ENCODE results near the gene SHF. TPM values are rescaled to one million over a fixed set of nuclear protein-coding genes. Genes with fewer than 3 reads are reported as not detected.

The SHF gene
- total RNA-seq, 1 donor from 2014 or later = 4.6 TPM

DNA sequence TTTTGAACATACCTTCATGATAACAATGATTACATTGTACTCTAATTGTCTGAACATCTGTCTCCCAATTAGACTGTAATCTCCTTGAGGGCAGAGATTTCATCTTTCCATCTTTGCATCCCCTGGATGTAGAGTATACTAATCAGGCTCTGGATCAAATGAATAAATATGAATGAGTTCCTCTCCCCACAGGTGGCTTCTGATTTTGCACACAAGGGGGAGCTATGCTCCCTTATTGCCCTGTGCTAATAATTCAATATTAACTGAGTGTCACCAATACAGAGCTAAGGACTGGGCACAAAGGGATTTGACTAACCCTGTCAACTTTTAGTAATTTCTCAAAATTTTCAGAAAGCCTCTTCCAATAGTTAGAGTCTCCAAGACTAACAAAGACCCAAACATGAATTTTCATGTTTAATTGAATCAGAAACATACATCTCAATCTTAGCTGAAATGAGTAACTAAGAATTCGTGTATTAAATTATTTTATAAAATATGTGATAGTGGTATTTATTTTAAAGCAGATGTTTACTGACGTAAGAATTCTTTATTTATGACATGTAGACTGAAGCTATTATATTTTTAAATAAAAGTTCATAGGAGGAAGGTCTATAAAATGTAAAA, 61.1 kb downstream of the SHF start:
- Histone ChIP-seq H3K4me3 (ENCODE audit: insufficient read depth, low read depth, low read length) (no peak overlapping the region), H3K27me3 (ENCODE audit: insufficient read depth, low read length) (peaks cover 53% of the 10 kb centered on the region), H3K36me3 (ENCODE audit: insufficient read depth, low read length) (no peaks in the 10 kb centered on the region), H3K4me2 (ENCODE audit: low read length) (no peak overlapping the region), H3K9ac (ENCODE audit: low read length) (no peak overlapping the region), H3K9me3 (ENCODE audit: insufficient read depth, low read depth, low read length) (no peaks in the 10 kb centered on the region), H3K27ac (ENCODE audit: low read depth, low read length) (no peak overlapping the region), H2AFZ (ENCODE audit: low read depth, low read length) (no peak overlapping the region), H3K79me2 (ENCODE audit: insufficient read depth, low read length) (no peaks in the 10 kb centered on the region), H4K20me1 (ENCODE audit: insufficient read depth, low read length) (no peaks in the 10 kb centered on the region), H3K4me1 (ENCODE audit: insufficient read depth, low read length) (peaks cover 9% of the 10 kb centered on the region)
- no peak overlapping the region for H3K4me3 Mint-ChIP-seq (ENCODE audit: unreplicated experiment)
- H3K36me3 Mint-ChIP-seq (ENCODE audit: low read depth, unreplicated experiment) = no peaks in the 10 kb centered on the region
- H3K27ac Mint-ChIP-seq (ENCODE audit: unreplicated experiment) = no peak overlapping the region
- TF ChIP-seq, protein P1, sequence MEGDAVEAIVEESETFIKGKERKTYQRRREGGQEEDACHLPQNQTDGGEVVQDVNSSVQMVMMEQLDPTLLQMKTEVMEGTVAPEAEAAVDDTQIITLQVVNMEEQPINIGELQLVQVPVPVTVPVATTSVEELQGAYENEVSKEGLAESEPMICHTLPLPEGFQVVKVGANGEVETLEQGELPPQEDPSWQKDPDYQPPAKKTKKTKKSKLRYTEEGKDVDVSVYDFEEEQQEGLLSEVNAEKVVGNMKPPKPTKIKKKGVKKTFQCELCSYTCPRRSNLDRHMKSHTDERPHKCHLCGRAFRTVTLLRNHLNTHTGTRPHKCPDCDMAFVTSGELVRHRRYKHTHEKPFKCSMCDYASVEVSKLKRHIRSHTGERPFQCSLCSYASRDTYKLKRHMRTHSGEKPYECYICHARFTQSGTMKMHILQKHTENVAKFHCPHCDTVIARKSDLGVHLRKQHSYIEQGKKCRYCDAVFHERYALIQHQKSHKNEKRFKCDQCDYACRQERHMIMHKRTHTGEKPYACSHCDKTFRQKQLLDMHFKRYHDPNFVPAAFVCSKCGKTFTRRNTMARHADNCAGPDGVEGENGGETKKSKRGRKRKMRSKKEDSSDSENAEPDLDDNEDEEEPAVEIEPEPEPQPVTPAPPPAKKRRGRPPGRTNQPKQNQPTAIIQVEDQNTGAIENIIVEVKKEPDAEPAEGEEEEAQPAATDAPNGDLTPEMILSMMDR (IDR thresholded peaks at IDR 0.05; ENCODE audit: insufficient read depth, low read depth, low read length) = peak; percentile 66
- TF ChIP-seq EZH2 (IDR thresholded peaks at IDR 0.05; ENCODE audit: insufficient read depth, low read length) = no peak
- FAIRE-seq (no peak), DNase-seq (ENCODE audit: low read depth) (no peak)
- peaks cover 57% of the 10 kb centered on the region for H3K27me3 Mint-ChIP-seq (ENCODE audit: low read depth, unreplicated experiment)
- H3K9me3 Mint-ChIP-seq (ENCODE audit: unreplicated experiment) = no peaks in the 10 kb centered on the region
- H3K4me1 Mint-ChIP-seq (ENCODE audit: low read depth, unreplicated experiment) = peaks cover 12% of the 10 kb centered on the region

DNA sequence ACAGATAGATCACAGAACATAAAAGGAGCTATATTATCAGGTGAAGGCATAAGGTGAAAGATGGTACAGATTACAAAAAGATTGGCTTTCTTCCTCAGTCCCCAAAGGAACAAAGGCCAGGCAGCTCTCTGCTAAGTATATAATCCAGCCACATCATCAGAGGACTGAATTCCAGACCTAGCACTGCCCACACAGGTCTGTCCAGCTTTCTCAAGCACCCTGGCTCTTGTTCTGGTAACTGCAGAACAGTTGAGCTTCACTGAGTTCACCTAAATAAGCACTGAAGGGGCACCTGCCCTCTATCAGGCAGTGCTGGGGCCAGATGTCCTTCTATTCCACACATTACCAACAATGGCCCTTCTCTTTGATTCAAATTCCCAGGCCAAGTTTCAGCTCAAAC, 64.4 kb downstream of the SHF start:
- no peaks in the 10 kb centered on the region for H3K9me3 ChIP-seq (ENCODE audit: insufficient read depth, low read depth, low read length)
- DNase-seq (ENCODE audit: low read depth) (no peak), FAIRE-seq (no peak)
- no peak overlapping the region for H3K9ac ChIP-seq (ENCODE audit: low read length)
- H3K4me1 ChIP-seq (ENCODE audit: insufficient read depth, low read length) = peaks cover 9% of the 10 kb centered on the region
- TF ChIP-seq EZH2 (IDR thresholded peaks at IDR 0.05; ENCODE audit: insufficient read depth, low read length) = no peak
- TF ChIP-seq, protein P1 (IDR thresholded peaks at IDR 0.05; ENCODE audit: insufficient read depth, low read depth, low read length) = no peak
- Mint-ChIP-seq H3K36me3 (ENCODE audit: low read depth, unreplicated experiment) (no peaks in the 10 kb centered on the region), H3K27me3 (ENCODE audit: low read depth, unreplicated experiment) (peaks cover 39% of the 10 kb centered on the region), H3K27ac (ENCODE audit: unreplicated experiment) (peak overlapping the region; percentile 70), H3K4me3 (ENCODE audit: unreplicated experiment) (no peak overlapping the region), H3K4me1 (ENCODE audit: low read depth, unreplicated experiment) (peaks cover 16% of the 10 kb centered on the region), H3K9me3 (ENCODE audit: unreplicated experiment) (no peaks in the 10 kb centered on the region)
- no peak overlapping the region for H2AFZ ChIP-seq (ENCODE audit: low read depth, low read length)
- H3K27me3 ChIP-seq (ENCODE audit: insufficient read depth, low read length) = peaks cover 27% of the 10 kb centered on the region
- no peaks in the 10 kb centered on the region for H3K36me3 ChIP-seq (ENCODE audit: insufficient read depth, low read length)
- no peaks in the 10 kb centered on the region for H3K79me2 ChIP-seq (ENCODE audit: insufficient read depth, low read length)
- no peak overlapping the region for H3K4me3 ChIP-seq (ENCODE audit: insufficient read depth, low read depth, low read length)
- no peaks in the 10 kb centered on the region for H4K20me1 ChIP-seq (ENCODE audit: insufficient read depth, low read length)
- H3K27ac ChIP-seq (ENCODE audit: low read depth, low read length) = no peak overlapping the region
- H3K4me2 ChIP-seq (ENCODE audit: low read length) = no peak overlapping the region

DNA sequence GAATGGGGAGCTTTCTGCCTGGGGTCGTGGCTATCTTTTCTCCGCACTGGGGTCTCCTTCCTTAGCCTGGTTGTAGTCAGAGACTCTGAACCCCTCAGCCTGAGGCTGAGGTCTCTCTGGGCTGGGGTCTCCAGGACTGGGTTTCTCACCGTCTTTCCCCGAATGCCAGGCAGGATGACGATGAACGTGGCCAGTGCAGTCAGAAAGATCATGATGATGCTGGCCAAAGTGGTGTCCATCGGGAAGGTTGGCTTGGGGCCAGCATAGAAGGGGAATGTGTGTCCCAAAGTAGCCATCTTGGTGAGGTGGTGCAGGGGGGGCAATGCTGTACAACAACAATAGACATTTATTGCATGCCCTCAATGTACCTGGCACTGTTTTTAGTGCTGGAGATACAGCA, 65.0 kb downstream of the SHF start:
- no peaks in the 10 kb centered on the region for H3K9me3 ChIP-seq (ENCODE audit: insufficient read depth, low read depth, low read length)
- no peak overlapping the region for H3K9ac ChIP-seq (ENCODE audit: low read length)
- peaks cover 9% of the 10 kb centered on the region for H3K4me1 ChIP-seq (ENCODE audit: insufficient read depth, low read length)
- no peak overlapping the region for H3K27ac Mint-ChIP-seq (ENCODE audit: unreplicated experiment)
- no peak overlapping the region for H3K4me2 ChIP-seq (ENCODE audit: low read length)
- no peaks in the 10 kb centered on the region for H3K9me3 Mint-ChIP-seq (ENCODE audit: unreplicated experiment)
- no peaks in the 10 kb centered on the region for H4K20me1 ChIP-seq (ENCODE audit: insufficient read depth, low read length)
- H3K27ac ChIP-seq (ENCODE audit: low read depth, low read length) = no peak overlapping the region
- H3K4me1 Mint-ChIP-seq (ENCODE audit: low read depth, unreplicated experiment) = peaks cover 16% of the 10 kb centered on the region
- TF ChIP-seq, protein P1 (IDR thresholded peaks at IDR 0.05; ENCODE audit: insufficient read depth, low read depth, low read length) = no peak
- no peak for TF ChIP-seq EZH2 (IDR thresholded peaks at IDR 0.05; ENCODE audit: insufficient read depth, low read length)
- no peak overlapping the region for H3K4me3 Mint-ChIP-seq (ENCODE audit: unreplicated experiment)
- DNase-seq (ENCODE audit: low read depth) (no peak), FAIRE-seq (no peak)
- no peaks in the 10 kb centered on the region for H3K79me2 ChIP-seq (ENCODE audit: insufficient read depth, low read length)
- H2AFZ ChIP-seq (ENCODE audit: low read depth, low read length) = no peak overlapping the region
- H3K4me3 ChIP-seq (ENCODE audit: insufficient read depth, low read depth, low read length) = no peak overlapping the region
- H3K27me3 ChIP-seq (ENCODE audit: insufficient read depth, low read length) = peaks cover 22% of the 10 kb centered on the region
- no peaks in the 10 kb centered on the region for H3K36me3 Mint-ChIP-seq (ENCODE audit: low read depth, unreplicated experiment)
- H3K27me3 Mint-ChIP-seq (ENCODE audit: low read depth, unreplicated experiment) = peaks cover 39% of the 10 kb centered on the region
- H3K36me3 ChIP-seq (ENCODE audit: insufficient read depth, low read length) = no peaks in the 10 kb centered on the region
